ENCODE data around the gene RGS8.

RGS8 gene

GRCh38 chr1:182676274-182676673 lies 8.1 kb downstream of the RGS8 start:
- no peak overlapping the region for H3K4me3 ChIP-seq (ENCODE audit: low read depth, low read length)
- DNase-seq (ENCODE audit: low read depth, low spot score), result no peak
- in situ Hi-C loops (cut with HindIII; ENCODE audit: low sequenced_read_pairs), result no loop called here
- no peak for TF ChIP-seq CTCF (IDR thresholded peaks at IDR 0.05; ENCODE audit: low read depth, low read length)

GRCh38 chr1:182674346-182675246 lies 9.8 kb downstream of the RGS8 start:
- no peak for TF ChIP-seq CTCF (IDR thresholded peaks at IDR 0.05; ENCODE audit: low read depth, low read length)
- in situ Hi-C loops (cut with HindIII; ENCODE audit: low sequenced_read_pairs), result no loop called here
- H3K4me3 ChIP-seq (ENCODE audit: low read depth, low read length), result no peak overlapping the region
- DNase-seq (ENCODE audit: low read depth, low spot score), result peak; percentile 14

GRCh38 chr1:182672487-182672836 lies 11.9 kb downstream of the RGS8 start:
- no peak overlapping the region for H3K4me3 ChIP-seq (ENCODE audit: low read depth, low read length)
- no peak for TF ChIP-seq CTCF (IDR thresholded peaks at IDR 0.05; ENCODE audit: low read depth, low read length)
- no peak for DNase-seq (ENCODE audit: low read depth, low spot score)
- in situ Hi-C loops (cut with HindIII; ENCODE audit: low sequenced_read_pairs), result no loop called here

GRCh38 chr1:182671750-182672486 lies 12.5 kb downstream of the RGS8 start:
- in situ Hi-C loops (cut with HindIII; ENCODE audit: low sequenced_read_pairs), result no loop called here
- no peak for DNase-seq (ENCODE audit: low read depth, low spot score)
- no peak for TF ChIP-seq CTCF (IDR thresholded peaks at IDR 0.05; ENCODE audit: low read depth, low read length)
- no peak overlapping the region for H3K4me3 ChIP-seq (ENCODE audit: low read depth, low read length)

GRCh38 chr1:182670032-182670749 lies 14.2 kb downstream of the RGS8 start:
- DNase-seq (ENCODE audit: low read depth, low spot score), result no peak
- no peak for TF ChIP-seq CTCF (IDR thresholded peaks at IDR 0.05; ENCODE audit: low read depth, low read length)
- H3K4me3 ChIP-seq (ENCODE audit: low read depth, low read length), result no peak overlapping the region
- in situ Hi-C loops (cut with HindIII; ENCODE audit: low sequenced_read_pairs), result no loop called here

GRCh38 chr1:182669266-182669665 lies 15.1 kb downstream of the RGS8 start:
- no peak for TF ChIP-seq CTCF (IDR thresholded peaks at IDR 0.05; ENCODE audit: low read depth, low read length)
- DNase-seq (ENCODE audit: low read depth, low spot score), result no peak
- in situ Hi-C loops (cut with HindIII; ENCODE audit: low sequenced_read_pairs), result no loop called here
- no peak overlapping the region for H3K4me3 ChIP-seq (ENCODE audit: low read depth, low read length)

Data from astrocyte of the spinal cord (primary cell).